ENCODE results near the gene ADAP1.

GRCh38 chr7:913736-914520, 40.6 kb downstream of the ADAP1 start:
- TF ChIP-seq POLR2A (IDR thresholded peaks at IDR 0.05; ENCODE audit: low read depth, low read length) (no peak), TAF1 (IDR thresholded peaks at IDR 0.05; ENCODE audit: borderline replicate concordance, low read depth, low read length) (no peak)
